H1 (cell line): ENCODE measurements around the gene MBP.

Experiments
- BRCA1 ChIP-seq: IDR thresholded peaks from 2 replicates; pipeline ENCODE4 v1.6.1; 2012; ENCODE audit warnings: low read depth, low read length, improper control_type of control experiment
- CEBPB ChIP-seq: IDR thresholded peaks from 2 replicates; pipeline ENCODE4 v1.6.1; 2012; ENCODE audit warnings: low read depth, low read length
- EZH2 ChIP-seq: fragments of 200-600 bp; sonication (generic); IDR thresholded peaks from 2 replicates; pipeline ENCODE4 v1.7.1; 2012; ENCODE audit warnings: low read depth, mild to moderate bottlenecking, moderate library complexity, low read length, inconsistent platforms; ENCODE audit not compliant: severe bottlenecking
- POLR2A ChIP-seq, 2 experiments: IDR thresholded peaks; 1 replicate in 1 of 2; 2 replicates in 1 of 2; pipeline ENCODE4 v1.6.1; 2011; ENCODE audit warnings: low read depth in 2 of 2, low read length in 2 of 2, mild to moderate bottlenecking in 2 of 2; ENCODE audit errors: control extremely low read depth in 1 of 2
- RFX5 ChIP-seq: IDR thresholded peaks from 2 replicates; pipeline ENCODE4 v1.6.1; 2011; ENCODE audit warnings: low read depth, low read length, improper control_type of control experiment, borderline replicate concordance
- SAP30 ChIP-seq: fragments of 300-600 bp; sonication (generic); IDR thresholded peaks from 2 replicates; pipeline ENCODE4 v1.7.1; 2012; ENCODE audit warnings: low read length, moderate library complexity, mild to moderate bottlenecking, inconsistent platforms; ENCODE audit not compliant: insufficient read depth, insufficient replicate concordance
- SIRT6 ChIP-seq: IDR thresholded peaks from one replicate; pipeline ENCODE4 v1.7.1; 2012; ENCODE audit warnings: low read length, inconsistent platforms
- SUZ12 ChIP-seq: fragments of 200-600 bp; sonication (generic); IDR thresholded peaks from 2 replicates; pipeline ENCODE4 v1.6.1; 2012; ENCODE audit warnings: mild to moderate bottlenecking, inconsistent platforms, low read length, moderate library complexity, mixed read lengths
- TCF12 ChIP-seq: IDR thresholded peaks from 2 replicates; pipeline ENCODE4 v1.6.1; 2011; ENCODE audit warnings: low read depth, mild to moderate bottlenecking, low read length
- ZNF274 ChIP-seq: IDR thresholded peaks from 2 replicates; pipeline ENCODE4 v1.7.0; 2012; ENCODE audit warnings: low read length, borderline replicate concordance; ENCODE audit errors: extremely low read depth
- TF ChIP-seq, protein P1 (sequence below), 3 experiments: IDR thresholded peaks; 1 replicate in 2 of 3; 2 replicates in 1 of 3; pipeline versions ENCODE4 v1.5.1 to v1.6.1; 2011; ENCODE audit warnings: low read length in 3 of 3, mild to moderate bottlenecking in 3 of 3, inconsistent platforms in 2 of 3, low read depth in 1 of 3, moderate library complexity in 1 of 3; ENCODE audit not compliant: insufficient read depth in 1 of 3; ENCODE audit errors: control extremely low read depth in 1 of 3

GRCh38 chr18:77051581-77052296, 80.8 kb downstream of the MBP start:
- TF ChIP-seq POLR2A (IDR thresholded peaks at IDR 0.05; ENCODE audit: control extremely low read depth in 1 of 2, low read depth in 2 of 2, low read length in 2 of 2) = no peak
- no peak for TF ChIP-seq CEBPB
- TF ChIP-seq ZNF274 = no peak
- no peak for TF ChIP-seq SAP30
- no peak for TF ChIP-seq BRCA1
- TF ChIP-seq SUZ12 = no peak
- TF ChIP-seq, protein P1, sequence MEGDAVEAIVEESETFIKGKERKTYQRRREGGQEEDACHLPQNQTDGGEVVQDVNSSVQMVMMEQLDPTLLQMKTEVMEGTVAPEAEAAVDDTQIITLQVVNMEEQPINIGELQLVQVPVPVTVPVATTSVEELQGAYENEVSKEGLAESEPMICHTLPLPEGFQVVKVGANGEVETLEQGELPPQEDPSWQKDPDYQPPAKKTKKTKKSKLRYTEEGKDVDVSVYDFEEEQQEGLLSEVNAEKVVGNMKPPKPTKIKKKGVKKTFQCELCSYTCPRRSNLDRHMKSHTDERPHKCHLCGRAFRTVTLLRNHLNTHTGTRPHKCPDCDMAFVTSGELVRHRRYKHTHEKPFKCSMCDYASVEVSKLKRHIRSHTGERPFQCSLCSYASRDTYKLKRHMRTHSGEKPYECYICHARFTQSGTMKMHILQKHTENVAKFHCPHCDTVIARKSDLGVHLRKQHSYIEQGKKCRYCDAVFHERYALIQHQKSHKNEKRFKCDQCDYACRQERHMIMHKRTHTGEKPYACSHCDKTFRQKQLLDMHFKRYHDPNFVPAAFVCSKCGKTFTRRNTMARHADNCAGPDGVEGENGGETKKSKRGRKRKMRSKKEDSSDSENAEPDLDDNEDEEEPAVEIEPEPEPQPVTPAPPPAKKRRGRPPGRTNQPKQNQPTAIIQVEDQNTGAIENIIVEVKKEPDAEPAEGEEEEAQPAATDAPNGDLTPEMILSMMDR (IDR thresholded peaks at IDR 0.05; ENCODE audit: control extremely low read depth in 1 of 3, insufficient read depth in 1 of 3, low read depth in 1 of 3, low read length in 3 of 3) = no peak
- no peak for TF ChIP-seq RFX5
- no peak for TF ChIP-seq TCF12
- TF ChIP-seq SIRT6 = no peak
- TF ChIP-seq EZH2 = no peak
